Embryonic facial prominence (tissue), 1 donor: ENCODE data around the gene FBXW5.

Source experiments
- DNase-seq: peaks from one replicate; pipeline ENCODE4 v3.0.0-alpha.2; 2016; ENCODE audit errors: extremely low spot score

The FBXW5 gene

DNA sequence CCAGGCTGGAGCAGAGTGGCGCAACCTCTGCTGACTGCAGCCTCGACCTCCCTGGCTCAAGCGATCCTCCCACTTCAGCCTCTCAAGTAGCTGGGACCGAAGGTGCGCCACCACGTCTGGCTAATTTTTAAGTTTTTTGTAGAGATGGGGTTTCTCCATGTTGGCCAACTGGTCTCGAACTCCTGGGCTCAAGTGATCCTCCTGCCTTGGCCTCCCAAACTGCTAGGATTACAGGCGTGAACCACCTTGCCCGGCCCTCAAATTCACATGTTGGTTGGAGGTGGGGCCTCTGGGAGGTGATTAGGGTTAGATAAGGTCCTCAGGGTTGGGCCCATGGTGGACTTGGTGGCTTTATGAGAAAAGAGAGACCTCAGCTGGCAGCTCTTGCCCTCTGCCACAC lies 17.6 kb upstream of the FBXW5 start:
- DNase-seq: no peak

DNA sequence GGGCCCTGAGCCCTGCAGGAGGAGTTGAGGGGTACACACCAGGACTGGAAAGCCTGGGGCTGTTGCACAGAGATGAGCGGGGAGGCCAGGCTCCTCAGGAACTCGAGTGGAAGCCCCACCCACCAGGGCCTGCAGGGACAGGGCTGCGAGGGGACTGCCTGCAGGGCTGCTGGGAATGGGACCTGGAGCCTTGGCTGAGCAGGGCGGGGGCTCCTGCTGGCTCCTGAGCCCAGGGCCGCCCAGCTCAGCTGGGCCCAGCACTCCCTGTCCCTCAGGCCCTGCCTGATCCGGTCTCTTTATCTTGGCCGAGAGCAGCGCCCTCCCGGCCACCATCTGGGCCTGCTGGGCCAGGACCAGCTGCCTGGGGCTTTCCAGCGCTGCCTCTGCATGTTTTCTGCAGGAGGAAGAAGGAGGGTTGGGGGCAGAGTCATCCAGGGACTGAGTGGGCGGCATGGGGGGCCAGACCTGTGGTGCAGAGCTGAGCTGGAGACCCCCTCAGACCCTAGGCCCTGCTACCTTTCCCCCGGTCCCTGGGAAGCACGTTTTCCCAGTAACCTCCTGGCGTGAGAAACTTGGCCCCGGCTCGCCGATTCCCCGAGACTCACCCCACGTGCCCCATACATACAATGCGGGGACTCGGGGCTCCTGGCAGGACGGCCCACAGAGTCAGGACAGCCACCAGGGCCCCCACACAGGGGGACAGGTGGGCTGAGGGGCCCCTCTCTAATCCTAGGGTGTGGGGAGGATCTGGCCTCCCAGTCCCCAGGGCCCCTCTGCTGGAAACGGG lies 16.9 kb upstream of the FBXW5 start:
- DNase-seq: no peak

GRCh38 chr9:136960938-136961275 lies 16.4 kb upstream of the FBXW5 start:
- DNase-seq: no peak

DNA sequence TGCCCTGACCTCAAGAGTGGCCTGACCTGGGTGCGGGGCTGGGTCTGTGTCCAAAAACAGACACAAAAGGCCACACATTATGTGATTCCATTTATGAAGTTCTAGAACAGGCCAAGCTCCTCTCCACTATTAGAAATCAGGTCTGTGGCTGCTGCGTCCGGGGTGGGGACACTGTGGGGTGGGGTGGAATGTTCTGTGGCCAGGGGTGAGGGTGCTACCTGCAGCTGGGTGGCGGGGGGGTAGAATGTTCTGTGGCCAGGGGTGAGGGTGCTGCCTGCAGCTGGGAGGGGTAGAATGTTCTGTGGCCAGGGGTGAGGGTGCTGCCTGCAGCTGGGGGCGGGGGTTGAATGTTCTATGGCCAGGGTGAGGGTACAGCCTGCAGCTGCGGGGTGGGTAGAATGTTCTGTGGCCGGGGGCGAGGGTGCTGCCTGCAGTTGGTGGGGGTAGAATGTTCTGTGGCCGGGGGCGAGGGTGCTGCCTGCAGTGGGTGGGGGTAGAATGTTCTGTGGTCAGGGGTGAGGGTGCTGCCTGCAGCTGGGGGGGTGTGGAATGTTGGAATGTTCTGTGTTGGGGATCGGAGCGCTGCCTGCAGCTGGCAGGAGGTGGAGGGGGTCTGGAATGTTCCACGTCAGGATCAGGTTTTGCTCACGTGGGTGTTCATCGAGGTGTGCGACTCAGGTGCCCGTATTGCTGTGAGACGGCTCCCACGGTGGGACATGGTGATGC lies 15.8 kb upstream of the FBXW5 start:
- no peak for DNase-seq

DNA sequence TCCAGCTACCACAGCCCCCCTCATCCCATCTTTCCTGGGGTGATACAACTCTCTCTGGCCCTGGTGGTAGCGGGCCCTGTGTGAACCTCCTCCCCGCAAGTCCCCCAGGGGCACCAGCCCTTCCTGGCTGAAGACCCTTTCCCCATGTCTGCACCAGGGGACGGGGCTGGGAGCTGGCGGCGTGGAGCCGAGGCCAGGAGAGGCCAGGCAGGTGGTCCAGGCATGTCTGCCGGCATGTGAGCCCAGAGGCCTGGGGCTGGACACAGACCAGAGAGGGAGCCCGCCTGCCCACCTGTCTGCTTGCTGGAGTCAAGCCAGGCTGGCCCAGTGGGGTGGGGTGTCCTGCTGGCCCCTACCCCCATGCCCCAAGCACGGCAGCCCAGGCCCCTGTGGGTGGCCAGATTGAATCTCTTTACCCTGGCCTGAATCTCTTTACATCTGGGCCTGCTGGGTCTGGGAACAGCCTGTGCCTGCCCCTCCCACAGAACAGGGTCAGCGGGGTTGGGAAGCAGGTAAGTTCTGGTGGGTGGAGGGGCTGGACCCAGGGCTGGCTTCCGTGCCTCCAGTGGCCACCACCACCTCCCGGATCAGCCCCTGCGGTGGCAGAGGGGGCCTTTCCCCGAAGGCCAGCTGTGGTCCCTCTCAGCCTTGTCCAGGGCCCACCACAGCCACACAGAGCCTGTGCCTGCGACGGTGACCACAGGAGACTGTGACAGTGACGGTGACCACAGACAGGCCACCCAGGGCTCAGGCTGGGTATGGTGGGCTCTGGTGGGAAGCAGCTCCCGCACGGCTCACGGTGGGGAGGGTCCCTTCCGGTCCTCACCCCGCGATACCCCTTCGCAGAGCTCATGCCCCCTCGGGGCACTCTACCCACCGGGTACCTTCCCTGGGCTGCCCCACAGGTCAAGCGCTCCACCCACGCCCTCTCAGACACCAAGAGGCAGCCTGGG lies 14.6 kb upstream of the FBXW5 start:
- no peak for DNase-seq

DNA sequence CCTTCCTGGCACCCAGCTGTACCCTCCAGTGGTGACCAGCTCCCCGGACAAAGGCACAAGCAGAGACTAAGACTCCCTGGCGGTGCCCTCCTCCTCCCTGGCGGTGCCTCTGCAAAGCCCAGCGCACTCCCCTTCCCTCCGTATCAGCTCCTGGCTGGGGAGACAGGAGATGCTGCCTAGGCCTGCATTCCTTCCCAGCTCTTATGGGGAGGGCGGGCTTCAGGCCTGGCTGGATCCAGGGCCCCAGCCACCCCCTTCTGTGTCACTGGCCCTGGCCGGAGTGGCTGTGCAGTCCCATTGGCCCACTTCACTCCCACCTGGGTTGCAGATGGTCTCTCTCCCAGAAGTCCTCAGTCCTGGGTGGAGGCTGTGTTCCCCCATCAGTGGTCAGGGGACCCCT lies 13.9 kb upstream of the FBXW5 start:
- DNase-seq: no peak

DNA sequence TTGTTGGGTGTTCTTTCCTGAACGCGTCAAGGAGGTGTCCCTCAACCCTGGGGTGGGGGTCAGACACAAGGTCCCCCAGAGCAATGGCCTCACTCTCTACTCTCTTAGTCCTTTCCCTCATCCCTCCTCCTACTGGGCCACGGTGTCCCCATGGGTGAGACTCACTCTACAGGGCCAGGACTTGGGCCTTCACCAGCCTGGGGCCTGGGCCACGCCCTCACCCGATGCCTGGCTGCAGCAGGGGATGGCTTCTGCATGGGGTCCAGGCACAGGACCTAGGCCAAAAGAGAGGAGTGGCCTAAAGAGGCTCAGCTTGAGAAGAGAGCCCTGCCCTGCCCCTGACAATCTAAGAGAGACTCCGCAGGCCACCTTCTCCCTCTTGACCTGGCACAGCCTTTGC lies 13.4 kb upstream of the FBXW5 start:
- DNase-seq: no peak

- DNase-seq: no peak
Measured at GRCh38 chr9:136957461-136957860, 12.9 kb upstream of the FBXW5 start.

- DNase-seq: no peak
Measured at GRCh38 chr9:136956604-136957003, 12.1 kb upstream of the FBXW5 start.

DNA sequence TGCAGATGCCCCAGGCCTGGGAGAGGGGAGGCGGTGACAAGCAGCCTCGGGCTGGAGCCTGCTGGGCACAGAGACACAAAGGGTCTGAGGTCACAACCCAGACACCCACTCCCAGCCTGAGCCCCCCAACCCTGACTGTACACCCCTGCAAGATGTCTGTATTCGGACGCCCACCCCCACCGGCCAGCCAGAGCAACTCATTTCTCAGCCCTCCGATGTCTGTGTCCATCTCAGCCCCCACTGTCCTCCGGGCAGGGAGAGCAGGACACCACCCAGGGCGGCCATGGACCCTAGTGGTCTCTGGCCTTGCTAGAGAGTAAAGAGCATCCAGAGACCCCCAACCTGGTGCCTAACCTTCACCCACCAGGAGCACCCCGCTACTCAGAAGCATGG lies 11.4 kb upstream of the FBXW5 start:
- DNase-seq: no peak

DNA sequence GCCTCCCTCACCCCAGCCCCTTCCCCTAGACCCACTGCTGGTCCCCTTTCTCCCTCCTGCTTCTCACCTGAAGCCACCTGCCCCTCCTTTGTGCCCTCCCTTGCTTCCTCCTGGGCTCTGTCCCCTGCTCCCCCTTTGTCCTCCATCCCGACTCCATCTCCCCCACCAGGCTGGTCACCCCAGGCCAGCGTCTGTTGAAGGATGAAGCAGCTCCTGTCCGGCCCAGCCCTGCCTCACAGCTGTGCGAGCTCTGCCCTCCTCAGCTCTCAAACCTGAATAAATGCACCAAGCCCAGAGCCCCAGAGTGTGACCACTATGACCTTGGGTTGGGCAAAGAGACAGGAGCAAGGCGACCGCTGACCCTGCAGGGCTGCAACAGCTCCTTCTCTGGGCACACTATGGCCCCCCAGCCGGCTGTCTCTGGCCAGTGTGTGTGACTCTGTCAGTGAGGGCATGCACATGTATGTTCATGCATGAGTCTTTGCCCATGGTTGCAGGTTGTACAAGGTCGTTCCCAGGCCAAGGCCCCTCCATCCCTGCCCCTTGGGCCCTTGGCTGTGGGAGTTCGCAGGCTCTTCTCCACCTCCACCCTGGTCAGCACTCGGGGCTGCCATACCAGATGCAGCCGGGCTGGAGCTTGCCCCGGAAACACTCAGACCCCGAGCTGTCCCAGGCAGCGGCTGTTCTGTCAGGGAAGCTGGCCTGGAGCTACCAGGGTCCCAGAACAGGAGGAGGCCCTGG lies 10.8 kb upstream of the FBXW5 start:
- no peak for DNase-seq

- DNase-seq: no peak
Measured at GRCh38 chr9:136954270-136955083, 9.9 kb upstream of the FBXW5 start.

- DNase-seq: no peak
Measured at GRCh38 chr9:136953771-136954269, 9.3 kb upstream of the FBXW5 start.

DNA sequence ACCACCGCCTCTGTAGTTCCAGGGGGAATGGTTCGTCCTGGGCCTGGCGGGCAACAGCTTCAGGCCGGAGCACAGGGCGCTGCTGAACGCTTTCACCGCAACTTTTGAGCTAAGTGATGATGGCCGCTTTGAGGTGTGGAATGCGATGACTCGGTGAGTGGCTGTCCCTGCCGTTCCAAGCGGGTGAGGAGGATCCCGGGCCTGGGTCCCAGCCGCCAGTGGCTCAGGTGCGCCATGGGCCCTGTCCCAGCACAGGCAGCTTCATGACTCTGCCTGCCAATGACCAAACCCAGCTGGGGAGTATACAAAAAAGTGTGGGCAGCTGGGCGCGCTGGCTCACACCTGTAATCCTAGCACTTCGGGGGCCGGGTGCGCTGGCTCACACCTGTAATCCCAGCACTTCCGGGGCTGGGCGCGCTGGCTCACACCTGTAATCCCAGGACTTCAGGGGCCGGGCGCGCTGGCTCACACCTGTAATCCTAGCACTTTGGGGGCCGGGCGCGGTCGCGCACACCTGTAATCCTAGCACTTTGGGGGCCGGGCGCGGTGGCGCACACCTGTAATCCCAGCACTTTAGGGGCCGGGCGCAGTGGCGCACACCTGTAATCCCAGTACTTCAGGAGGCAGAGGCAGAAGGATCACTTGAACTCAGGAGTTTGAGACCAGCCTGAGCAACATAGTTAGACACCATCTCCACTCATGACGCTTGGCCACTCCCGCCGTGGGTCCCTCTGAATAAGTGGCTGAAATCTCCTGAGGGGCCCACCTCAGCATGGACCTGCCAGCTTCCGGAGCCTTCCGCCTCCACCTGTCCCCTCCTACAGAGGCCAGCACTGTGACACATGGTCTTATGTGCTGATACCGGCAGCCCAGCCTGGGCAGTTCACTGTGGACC lies 8.6 kb upstream of the FBXW5 start:
- no peak for DNase-seq

DNA sequence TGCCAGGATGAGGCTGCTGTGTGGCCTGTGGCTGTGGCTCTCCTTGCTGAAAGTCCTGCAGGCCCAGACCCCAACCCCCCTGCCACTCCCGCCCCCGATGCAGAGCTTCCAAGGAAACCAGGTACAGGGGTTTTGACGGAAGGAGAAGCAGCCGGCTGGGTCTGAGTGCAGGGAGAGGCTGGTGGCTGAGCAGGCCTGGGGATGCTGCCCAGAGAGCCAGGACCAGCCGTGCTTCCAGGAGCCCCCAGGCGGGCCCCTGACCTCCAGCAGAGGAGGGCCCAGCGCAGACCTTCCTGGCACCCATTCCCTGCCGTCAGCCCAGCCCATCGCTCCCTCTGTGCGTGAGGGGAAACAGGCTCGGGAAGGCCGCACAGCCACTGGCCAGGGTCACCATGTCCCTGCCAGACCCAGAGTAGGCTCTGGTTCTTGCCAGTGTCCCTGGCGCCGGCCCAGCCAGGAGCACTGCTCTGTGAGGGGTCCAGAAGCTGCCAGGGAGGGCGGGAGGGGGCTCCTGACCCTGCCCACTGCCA lies 7.8 kb upstream of the FBXW5 start:
- no peak for DNase-seq

DNA sequence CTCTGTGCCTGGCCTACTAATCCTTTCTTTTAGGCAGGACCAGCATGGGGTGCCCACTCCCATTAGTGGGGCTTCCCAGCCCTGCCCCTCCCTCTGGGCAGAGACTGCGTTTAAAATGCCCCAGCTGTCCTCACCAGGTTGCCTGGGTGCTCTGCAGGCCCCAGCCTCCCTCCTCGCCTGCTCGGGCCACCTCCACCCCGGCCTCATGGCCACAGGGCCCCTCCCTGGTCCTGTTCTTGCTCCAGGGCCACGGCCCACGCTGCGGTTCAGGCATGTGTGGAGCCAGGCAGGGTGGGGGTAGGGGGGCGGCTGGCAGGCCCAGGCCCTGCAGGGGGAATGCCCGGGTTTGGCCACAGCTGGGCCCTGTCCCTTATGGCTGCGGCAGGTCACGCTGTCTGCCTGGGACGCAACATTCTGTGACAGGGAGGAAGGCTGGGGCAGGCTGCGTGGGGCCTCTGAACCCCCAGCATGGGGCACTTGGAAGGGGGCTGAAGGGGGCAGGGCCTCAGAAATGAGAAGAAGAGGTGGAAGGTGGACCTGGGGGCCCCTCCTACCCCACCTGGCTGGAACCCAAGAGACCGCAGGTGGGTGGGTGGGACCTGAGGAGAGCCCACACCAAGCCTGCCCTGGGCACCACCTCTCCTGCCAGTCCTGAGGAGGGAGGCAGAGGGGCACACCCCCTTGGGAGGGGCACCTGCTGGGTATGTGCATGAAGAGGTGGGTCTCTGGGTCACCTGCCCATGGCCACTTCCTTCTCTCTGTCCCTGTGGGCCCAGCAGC lies 7.2 kb upstream of the FBXW5 start, which contains the start of gene LCN12:
Gene LCN12, plus strand, starts transcription at position 733 of the 780 bp plus-strand sequence. CDS start 55 bp downstream, outside the sequence.
- DNase-seq: no peak

DNA sequence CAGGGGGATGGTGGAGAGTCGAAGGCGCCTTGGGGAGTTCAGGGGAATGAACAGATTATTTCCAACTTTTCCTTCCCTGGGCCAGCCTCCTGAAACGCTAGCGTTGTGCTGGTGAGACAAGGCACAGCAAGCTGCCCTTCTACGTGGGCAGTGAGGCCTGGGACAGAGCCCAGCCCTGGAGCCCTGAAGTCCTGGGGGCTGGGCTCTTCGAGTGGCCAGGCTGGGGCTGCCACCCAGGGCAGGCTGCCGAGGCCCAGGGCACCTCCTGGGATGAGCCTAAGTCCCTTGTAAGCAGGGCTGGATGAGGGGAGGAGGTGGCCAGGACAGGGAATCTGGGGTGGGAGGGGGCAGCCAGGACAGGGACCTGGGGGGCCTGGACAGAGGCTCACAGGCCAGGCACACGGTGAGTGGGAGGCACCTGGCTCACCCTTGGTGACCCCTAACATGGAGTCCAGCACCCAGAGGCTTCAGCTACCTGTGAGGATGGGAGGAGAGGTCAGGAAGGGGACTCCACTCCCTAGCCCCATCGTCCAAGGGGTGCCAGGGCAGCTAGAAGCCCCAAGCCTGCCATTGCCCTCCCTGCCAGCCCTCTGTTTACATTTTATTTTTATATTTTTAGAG lies 6.2 kb upstream of the FBXW5 start:
- DNase-seq: no peak
